Heart right ventricle (tissue), 16 donors: ENCODE data around the gene CBX2. TPM values are rescaled to one million over a fixed set of nuclear protein-coding genes. Genes with fewer than 3 reads are reported as not detected.
A peak's percentile ranks its signal among the peaks of the same experiment; 100 is the strongest.

Experiments
- ATAC-seq, 8 donors: fragments of 200-7000 bp; cut with Tn5 transposase; one replicate each; pipeline ENCODE4 v1.9.1; 2020; ENCODE audit warnings: mild to moderate bottlenecking in 8 of 8, moderate library complexity in 8 of 8, moderate number of reproducible peaks in 1 of 8
- DNase-seq, 2 donors: peaks; one replicate each; pipeline ENCODE4 v3.0.0-alpha.2; 2020
- H3K27ac ChIP-seq, 10 donors: fragments of 200-600 bp; sonication (generic) in 2 of 10; one replicate each; pipeline versions ENCODE4 v1.5.0 to v1.8.0; 2020 to 2022; ENCODE audit warnings: mild to moderate bottlenecking in 3 of 10
- H3K27me3 ChIP-seq, 7 donors: fragments of 200-600 bp; one replicate each; pipeline ENCODE4 v1.8.0; 2021 to 2022; ENCODE audit warnings: mild to moderate bottlenecking in 2 of 7
- H3K36me3 ChIP-seq, 9 donors: fragments of 200-600 bp; sonication (generic) in 1 of 9; one replicate each; pipeline versions ENCODE4 v1.5.0 to v1.8.0; 2020 to 2022; ENCODE audit warnings: mild to moderate bottlenecking in 2 of 9
- H3K4me1 ChIP-seq, 9 donors: fragments of 200-600 bp; sonication (generic) in 1 of 9; one replicate each; pipeline versions ENCODE4 v1.5.0 to v1.8.0; 2020 to 2022; ENCODE audit warnings: mild to moderate bottlenecking in 4 of 9
- H3K4me3 ChIP-seq, 10 donors: fragments of 200-600 bp; sonication (generic) in 2 of 10; one replicate each; pipeline versions ENCODE4 v1.5.0 to v1.8.0; 2020 to 2022; ENCODE audit warnings: mild to moderate bottlenecking in 7 of 10, moderate library complexity in 2 of 10
- H3K9me3 ChIP-seq, 11 donors: fragments of 200-600 bp in 10 of 11; sonication (generic) in 2 of 11; one replicate each; pipeline versions ENCODE4 v1.5.0 to v1.8.0; 2013 to 2022; ENCODE audit warnings: mild to moderate bottlenecking in 2 of 11, control low read depth in 1 of 11, moderate library complexity in 1 of 11
- WGBS, 2 donors: extraction: QIAGEN DNeasy Blood & Tissue Kit; methylation state at CpG; one replicate each; pipeline ENCODE4 v1.1.7; 2013; ENCODE audit warnings: inconsistent platforms in 1 of 2; 5-methylcytosine and 5-hydroxymethylcytosine counted together
- intact Hi-C, 10 donors: fragments of 100-400 bp; cut with DNase I; formaldehyde crosslinking; loops; one replicate each; pipeline versions ENCODE4 v1.11.1 to v1.14.2; 2022
- polyA plus RNA-seq, 2 donors: library from polyadenylated mRNA; stranded (reverse); fragments of 200-250 nt; gene quantifications; one replicate each; pipeline ENCODE4 v1.2.3, GENCODE V29; 2013
- total RNA-seq, 10 donors: library from RNA; stranded (reverse); fragmentation: NEBNext Ultra II Directional in 3 of 10; extraction: Animal tissue kit (Norgen Biotek cat#: 25700) in 3 of 10; gene quantifications; one replicate each; pipeline versions ENCODE4 v1.2.1 to v1.2.4, GENCODE V29; 2021 to 2023
- TF ChIP-seq, protein P1 (sequence below), 9 donors: fragments of 200-600 bp; sonication (generic) in 2 of 9; IDR thresholded peaks; one replicate each; pipeline versions ENCODE4 v1.5.0 to v1.8.0; 2021 to 2022; ENCODE audit warnings: antibody characterized with exemption in 9 of 9, mild to moderate bottlenecking in 5 of 9, moderate library complexity in 1 of 9
- donor health status: Arrhythmogenic right ventricular cardiomyopathy.
- donor health status: ischemic (EF 13 %, LVEDD 7.1; RV severe dilation, severe dysfunction).
- donor health status: healthy with polysubstance abuse.
- donor health status: DM: no; HTN: yes; CAD: no.
- donor health status: DM: no; HTN: no; CAD: no.
- donor health status: ischemic (EF 25% LVEDD 6.9; RV normal size, moderate dysfunction).
- donor health status: ischemic (EF 25% LVEDD 5.7; RV mildly dilated, moderate dysfunction).
- donor health status: healthy.
- donor health status: DM: yes; HTN: yes; CAD: no.
- donor health status: Ischemic cardiomyopathy.
- donor health status: ischemic (EF 35%, LVEDD 5.7; RV mildly dilated, moderate dysfunction).
- donor health status: nonischemic (EF 11% LVEDD 7.7; RV severe dilation, severe dysfunction).
- donor health status: DM: yes; HTN: yes; CAD: no.
- donor health status: PGD.
- donor health status: ischemic (EF 29% LVEDD 5.4; RV normal size, mild dysfunction).
- donor health status: nonischemic (EF 23%, LVEDD 6.1; RV moderate dilation, normal function).

Gene CBX2
- total and polyA plus RNA-seq, 12 donors: 1.5 to 7.1 (median 2.9) TPM

DNA sequence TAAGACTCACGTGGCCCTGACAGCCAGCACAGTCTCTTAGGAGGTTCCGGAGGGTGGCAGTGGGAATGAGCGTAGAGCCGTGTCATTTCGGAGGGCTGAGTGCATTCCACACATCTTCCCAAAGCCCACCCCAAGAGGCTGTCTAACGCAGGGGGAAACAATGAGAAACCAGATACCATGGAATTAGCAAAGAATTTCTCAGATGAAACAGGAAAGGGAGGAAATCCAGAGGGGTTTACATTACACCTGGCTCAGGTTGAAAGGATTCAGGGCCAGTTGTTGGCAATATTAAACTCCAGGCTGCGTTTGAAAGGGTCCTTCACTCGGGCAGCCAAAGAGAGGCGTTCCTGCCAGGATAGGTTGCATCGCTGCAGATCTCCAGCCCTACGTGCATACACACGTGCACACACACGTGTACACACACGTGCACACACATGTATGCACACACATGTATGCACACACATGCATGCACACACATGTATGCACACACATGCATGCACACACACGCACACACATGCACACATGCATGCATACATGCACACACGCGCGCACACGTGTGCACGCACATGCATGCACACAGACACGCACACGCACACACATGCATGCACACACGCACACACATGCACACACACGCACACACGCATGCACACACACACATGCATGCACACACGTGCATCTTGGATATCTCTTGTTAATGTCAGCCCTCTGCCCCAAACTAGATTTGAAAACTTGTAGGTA lies 49.1 kb downstream of the CBX2 start:
- no peak for ATAC-seq
- TF ChIP-seq, protein P1, sequence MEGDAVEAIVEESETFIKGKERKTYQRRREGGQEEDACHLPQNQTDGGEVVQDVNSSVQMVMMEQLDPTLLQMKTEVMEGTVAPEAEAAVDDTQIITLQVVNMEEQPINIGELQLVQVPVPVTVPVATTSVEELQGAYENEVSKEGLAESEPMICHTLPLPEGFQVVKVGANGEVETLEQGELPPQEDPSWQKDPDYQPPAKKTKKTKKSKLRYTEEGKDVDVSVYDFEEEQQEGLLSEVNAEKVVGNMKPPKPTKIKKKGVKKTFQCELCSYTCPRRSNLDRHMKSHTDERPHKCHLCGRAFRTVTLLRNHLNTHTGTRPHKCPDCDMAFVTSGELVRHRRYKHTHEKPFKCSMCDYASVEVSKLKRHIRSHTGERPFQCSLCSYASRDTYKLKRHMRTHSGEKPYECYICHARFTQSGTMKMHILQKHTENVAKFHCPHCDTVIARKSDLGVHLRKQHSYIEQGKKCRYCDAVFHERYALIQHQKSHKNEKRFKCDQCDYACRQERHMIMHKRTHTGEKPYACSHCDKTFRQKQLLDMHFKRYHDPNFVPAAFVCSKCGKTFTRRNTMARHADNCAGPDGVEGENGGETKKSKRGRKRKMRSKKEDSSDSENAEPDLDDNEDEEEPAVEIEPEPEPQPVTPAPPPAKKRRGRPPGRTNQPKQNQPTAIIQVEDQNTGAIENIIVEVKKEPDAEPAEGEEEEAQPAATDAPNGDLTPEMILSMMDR (IDR thresholded peaks at IDR 0.05): no peak
- Histone ChIP-seq H3K4me1 (peaks cover 1 to 50% (median 26%) of the 10 kb centered on the region in 9 donors), H3K9me3 (no peaks in the 10 kb centered on the region), H3K36me3 (no peaks in the 10 kb centered on the region), H3K4me3 (no peak overlapping the region), H3K27me3 (no peaks in the 10 kb centered on the region), H3K27ac (no peak overlapping the region)
- intact Hi-C loops: no loop called here
- DNase-seq: no peak
- WGBS, 2 donors: 84% methylated on average over 26 of the region's 26 CpGs

DNA sequence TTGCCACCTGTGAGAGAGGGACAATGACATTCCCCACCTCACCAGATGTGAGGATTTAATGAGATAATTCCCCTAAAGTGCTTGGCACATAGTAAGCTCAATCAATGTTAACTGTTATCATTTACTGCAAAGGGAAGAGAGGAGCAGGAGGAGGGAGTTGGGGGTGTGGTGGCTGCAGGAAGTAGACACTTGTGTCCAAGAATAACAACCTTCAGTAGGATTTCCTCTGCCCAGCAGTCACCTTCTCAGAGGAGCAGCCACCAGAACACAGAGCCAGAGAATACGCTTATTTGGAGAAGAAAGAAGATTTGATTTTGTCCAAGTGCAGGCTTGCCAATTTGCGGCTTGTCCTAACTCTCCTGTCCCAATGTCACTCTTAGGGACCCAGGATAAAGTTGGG lies 51.1 kb downstream of the CBX2 start:
- Histone ChIP-seq H3K27me3 (no peaks in the 10 kb centered on the region), H3K4me3 (no peak overlapping the region), H3K27ac (peak overlapping the region in 3 of 10 donors; percentile 6 to 39 (median 23)), H3K36me3 (peaks cover 0 to 13% (median 7%) of the 10 kb centered on the region in 9 donors), H3K4me1 (peaks cover 9 to 70% (median 34%) of the 10 kb centered on the region in 9 donors), H3K9me3 (no peaks in the 10 kb centered on the region)
- WGBS, 2 donors: 42 to 61% methylated on average over 2 of the region's 2 CpGs
- intact Hi-C loops: no loop called here
- DNase-seq (no peak), ATAC-seq (no peak)
- TF ChIP-seq, protein P1 (IDR thresholded peaks at IDR 0.05): no peak

DNA sequence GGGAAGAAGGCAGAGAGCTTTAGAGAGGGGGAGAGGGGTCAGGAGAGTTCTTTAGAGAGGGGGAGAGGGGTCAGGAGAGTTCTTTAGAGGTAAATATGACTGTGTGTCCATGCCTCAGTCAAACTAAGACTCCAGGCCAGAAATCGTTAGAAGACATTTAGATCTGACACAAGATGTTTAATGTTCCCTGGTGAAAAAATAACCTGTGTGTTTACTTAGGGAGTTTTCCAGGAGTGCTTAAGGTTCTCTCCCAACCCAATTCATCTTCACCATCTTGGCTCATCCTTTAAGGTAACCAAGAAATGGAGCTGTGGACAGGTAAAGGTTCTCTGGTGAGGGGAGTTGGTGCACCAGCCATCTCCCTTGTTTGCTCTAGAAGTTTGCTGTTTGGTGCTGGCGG lies 51.5 kb downstream of the CBX2 start:
- H3K27me3 ChIP-seq: no peaks in the 10 kb centered on the region
- H3K4me1 ChIP-seq: peaks cover 9 to 71% (median 34%) of the 10 kb centered on the region in 9 donors
- intact Hi-C loops: no loop called here
- 67 to 73% methylated on average over 2 of the region's 2 CpGs for WGBS, 2 donors
- peak overlapping the region in 3 of 10 donors; percentile 6 to 39 (median 23) for H3K27ac ChIP-seq
- DNase-seq (no peak), ATAC-seq (no peak)
- TF ChIP-seq, protein P1 (IDR thresholded peaks at IDR 0.05): no peak
- H3K4me3 ChIP-seq: no peak overlapping the region
- peaks cover 0 to 17% (median 10%) of the 10 kb centered on the region in 9 donors for H3K36me3 ChIP-seq
- H3K9me3 ChIP-seq: no peaks in the 10 kb centered on the region

DNA sequence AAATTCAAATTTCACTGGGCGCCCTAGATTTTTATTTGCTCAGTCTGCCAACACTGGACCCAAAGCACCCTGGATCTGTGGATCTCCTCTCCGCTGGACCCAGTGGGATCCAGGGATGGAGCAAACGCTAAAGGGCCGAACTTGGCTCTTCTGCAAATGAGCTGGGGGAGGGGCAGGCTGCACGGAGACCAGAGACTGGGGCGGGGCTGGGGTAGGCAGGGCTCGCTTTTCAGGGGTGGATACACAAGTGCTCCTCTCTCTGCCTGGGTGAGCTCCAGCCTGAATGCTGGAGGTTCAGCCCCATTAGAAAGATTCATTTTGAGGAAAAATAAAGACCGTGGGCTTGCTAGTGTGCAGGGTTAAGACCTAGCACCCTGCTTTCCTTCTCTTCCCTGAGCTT lies 52.4 kb downstream of the CBX2 start:
- peaks cover 0 to 26% (median 18%) of the 10 kb centered on the region in 9 donors for H3K36me3 ChIP-seq
- H3K4me3 ChIP-seq: no peak overlapping the region
- H3K27me3 ChIP-seq: no peaks in the 10 kb centered on the region
- no peaks in the 10 kb centered on the region for H3K9me3 ChIP-seq
- TF ChIP-seq, protein P1 (IDR thresholded peaks at IDR 0.05): no peak
- ATAC-seq (no peak), DNase-seq (no peak)
- H3K4me1 ChIP-seq: peaks cover 9 to 71% (median 34%) of the 10 kb centered on the region in 9 donors
- peak overlapping the region in 1 of 10 donors; percentile 86 for H3K27ac ChIP-seq
- intact Hi-C loops: loop anchor here in 2 of 10 donors (2.0 to 10.0 kb wide), 2 partner anchors 16 to 86 kb away; no protein-coding TSS in a partner anchor
- 82 to 85% methylated on average over 8 of the region's 8 CpGs for WGBS, 2 donors
